ENCODE data around the gene GSDMA. TPM values are rescaled to one million over a fixed set of nuclear protein-coding genes. Genes with fewer than 3 reads are reported as not detected.

The GSDMA gene
- total RNA-seq, 2 donors from 2014 or later: 1.2 TPM; not detected in 1

DNA sequence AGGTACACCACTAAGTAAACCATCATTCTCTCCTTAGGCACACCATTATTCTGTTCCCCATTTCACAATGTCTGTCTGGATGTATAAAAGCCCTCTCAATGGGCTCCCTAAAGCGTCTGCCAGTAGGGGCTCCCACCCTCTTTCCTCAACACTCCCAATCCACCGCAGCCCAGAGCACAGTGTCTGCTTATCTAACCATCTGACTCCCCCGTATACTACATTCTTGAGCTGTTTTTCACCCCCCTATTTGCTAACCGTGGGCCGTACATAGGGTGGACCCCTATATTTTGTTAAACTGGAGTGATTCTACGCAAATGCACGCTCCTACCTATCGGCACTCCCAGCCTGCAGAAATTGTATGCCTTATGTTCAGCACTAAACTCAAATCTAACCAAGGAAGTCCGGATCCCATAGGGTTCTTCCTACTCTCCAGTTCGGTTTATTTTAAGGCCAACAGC is 17.1 kb downstream of the GSDMA start:
- intact Hi-C loops (cut with DNase I): loop anchor here (1.0 to 2.0 kb wide), 2 partner anchors 21 to 53 kb away; partner anchors contain the start of genes LRRC3C and ORMDL3
- H3K36me3 ChIP-seq: peaks cover 0 to 4% of the 10 kb centered on the region in 2 donors
- no peaks in the 10 kb centered on the region for H3K9me3 ChIP-seq
- WGBS: under 1% methylated on average over 10 of the region's 10 CpGs
- DNase-seq (ENCODE audit: low spot score): no peak
- H3K27ac ChIP-seq: peak overlapping the region; percentile 53 to 86
- H3K4me3 ChIP-seq: peak overlapping the region; percentile 22 to 85
- TF ChIP-seq, protein P1, sequence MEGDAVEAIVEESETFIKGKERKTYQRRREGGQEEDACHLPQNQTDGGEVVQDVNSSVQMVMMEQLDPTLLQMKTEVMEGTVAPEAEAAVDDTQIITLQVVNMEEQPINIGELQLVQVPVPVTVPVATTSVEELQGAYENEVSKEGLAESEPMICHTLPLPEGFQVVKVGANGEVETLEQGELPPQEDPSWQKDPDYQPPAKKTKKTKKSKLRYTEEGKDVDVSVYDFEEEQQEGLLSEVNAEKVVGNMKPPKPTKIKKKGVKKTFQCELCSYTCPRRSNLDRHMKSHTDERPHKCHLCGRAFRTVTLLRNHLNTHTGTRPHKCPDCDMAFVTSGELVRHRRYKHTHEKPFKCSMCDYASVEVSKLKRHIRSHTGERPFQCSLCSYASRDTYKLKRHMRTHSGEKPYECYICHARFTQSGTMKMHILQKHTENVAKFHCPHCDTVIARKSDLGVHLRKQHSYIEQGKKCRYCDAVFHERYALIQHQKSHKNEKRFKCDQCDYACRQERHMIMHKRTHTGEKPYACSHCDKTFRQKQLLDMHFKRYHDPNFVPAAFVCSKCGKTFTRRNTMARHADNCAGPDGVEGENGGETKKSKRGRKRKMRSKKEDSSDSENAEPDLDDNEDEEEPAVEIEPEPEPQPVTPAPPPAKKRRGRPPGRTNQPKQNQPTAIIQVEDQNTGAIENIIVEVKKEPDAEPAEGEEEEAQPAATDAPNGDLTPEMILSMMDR (IDR thresholded peaks at IDR 0.05): no peak
- no peak for TF ChIP-seq POLR2A (IDR thresholded peaks at IDR 0.05)
- no peaks in the 10 kb centered on the region for H3K27me3 ChIP-seq (replicated peaks; ENCODE audit: insufficient read depth)
- H3K4me1 ChIP-seq (replicated peaks): no peaks in the 10 kb centered on the region

DNA sequence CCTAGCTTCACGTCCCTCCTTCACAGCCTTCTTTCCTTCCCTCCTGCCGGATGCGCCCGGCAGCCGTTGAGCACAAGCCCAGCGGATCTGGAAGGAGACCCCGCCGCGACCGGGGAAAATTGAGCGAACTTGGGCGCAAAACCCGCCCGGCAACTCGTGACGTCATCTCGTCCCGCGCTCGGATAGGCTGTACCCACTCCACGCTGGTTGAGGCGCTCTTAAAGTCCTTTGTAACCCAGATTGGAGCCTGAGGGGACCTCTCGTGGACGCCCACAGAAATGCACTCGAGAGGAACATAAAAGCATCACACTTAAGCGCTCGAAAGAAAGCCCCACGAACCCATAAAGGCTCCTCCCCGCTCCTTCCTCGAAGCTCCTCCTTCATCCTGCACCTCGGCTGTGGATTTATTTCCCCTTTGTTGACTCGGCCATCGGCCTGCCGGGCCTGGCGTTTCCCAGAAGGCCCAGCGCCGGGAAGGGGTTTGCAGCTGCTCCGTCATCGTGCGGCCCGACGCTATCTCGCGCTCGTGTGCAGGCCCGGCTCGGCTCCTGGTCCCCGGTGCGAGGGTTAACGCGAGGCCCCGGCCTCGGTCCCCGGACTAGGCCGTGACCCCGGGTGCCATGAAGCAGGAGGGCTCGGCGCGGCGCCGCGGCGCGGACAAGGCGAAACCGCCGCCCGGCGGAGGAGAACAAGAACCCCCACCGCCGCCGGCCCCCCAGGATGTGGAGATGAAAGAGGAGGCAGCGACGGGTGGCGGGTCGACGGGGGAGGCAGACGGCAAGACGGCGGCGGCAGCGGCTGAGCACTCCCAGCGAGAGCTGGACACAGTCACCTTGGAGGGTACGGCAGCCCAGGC is 17.8 kb downstream of the GSDMA start, which contains the start of gene PSMD3:
Gene PSMD3 (plus strand): TSS at position 457 of the 856 bp plus-strand sequence. CDS start 164 bp downstream, at position 621.
- H3K4me3 ChIP-seq: peak within 1 kb of the TSS; percentile 85 to 88
- WGBS: 1% methylated on average over 71 of the region's 84 CpGs
- intact Hi-C loops (cut with DNase I): loop anchor here (1.0 to 2.0 kb wide), 2 partner anchors 21 to 54 kb away; partner anchors contain the start of genes LRRC3C and ORMDL3

DNA sequence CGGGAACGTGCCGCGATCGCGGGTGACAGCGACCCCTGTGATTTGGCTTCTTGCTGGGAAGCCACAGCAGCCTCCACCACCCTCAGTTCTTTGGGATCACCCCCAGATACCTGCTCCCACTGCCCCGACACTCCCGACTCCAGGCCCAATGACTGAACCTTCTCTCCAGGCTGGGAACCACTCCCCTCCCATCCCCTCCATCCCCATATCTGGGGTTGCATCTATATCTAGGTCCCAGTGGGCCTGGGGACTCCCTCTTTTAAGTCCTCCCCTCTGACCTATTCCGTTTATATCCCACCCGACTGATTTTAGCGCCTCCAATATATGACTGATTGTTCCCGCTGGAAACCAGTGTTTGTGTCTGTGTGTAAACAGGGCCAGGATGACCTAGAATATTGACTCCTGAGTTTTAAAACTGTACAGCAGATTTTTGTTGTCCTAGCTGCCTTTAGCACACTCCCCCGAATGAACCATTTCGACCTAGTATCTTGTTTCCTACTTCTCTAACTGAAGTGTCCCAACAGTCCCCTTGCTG is 18.5 kb downstream of the GSDMA start:
- Histone ChIP-seq H3K4me1 (replicated peaks) (no peaks in the 10 kb centered on the region), H3K27me3 (replicated peaks; ENCODE audit: insufficient read depth) (no peaks in the 10 kb centered on the region), H3K9me3 (no peaks in the 10 kb centered on the region), H3K36me3 (peaks cover 0 to 8% of the 10 kb centered on the region in 2 donors), H3K27ac (peak overlapping the region; percentile 82 to 86), H3K4me3 (peak overlapping the region; percentile 85 to 88)
- intact Hi-C loops (cut with DNase I): loop anchor here (2.0 kb wide), 1 partner anchor 54 kb away; the partner anchor contains the start of genes LRRC3C and ORMDL3
- no peak for DNase-seq (ENCODE audit: low spot score)
- WGBS: 0% methylated on average over 15 of the region's 15 CpGs
- TF ChIP-seq, protein P1 (IDR thresholded peaks at IDR 0.05): no peak
- no peak for TF ChIP-seq POLR2AphosphoS5 (IDR thresholded peaks at IDR 0.05)

More for the DNA sequence above, 17.8 kb downstream of the GSDMA start, which contains the start of gene PSMD3:
- TF ChIP-seq POLR2A (IDR thresholded peaks at IDR 0.05): peak; percentile 87
- TF ChIP-seq, protein P1 (IDR thresholded peaks at IDR 0.05): peak; percentile 33 to 99 (median 92)
- TF ChIP-seq POLR2AphosphoS5 (IDR thresholded peaks at IDR 0.05): peak; percentile 100
- Histone ChIP-seq H3K9me3 (no peaks in the 10 kb centered on the region), H3K27ac (peak within 1 kb of the TSS; percentile 82 to 86), H3K4me1 (replicated peaks) (no peaks in the 10 kb centered on the region), H3K27me3 (replicated peaks; ENCODE audit: insufficient read depth) (no peaks in the 10 kb centered on the region), H3K36me3 (peaks cover 0 to 6% of the 10 kb centered on the region in 2 donors)
- DNase-seq (ENCODE audit: low spot score): peak; percentile 100

DNA sequence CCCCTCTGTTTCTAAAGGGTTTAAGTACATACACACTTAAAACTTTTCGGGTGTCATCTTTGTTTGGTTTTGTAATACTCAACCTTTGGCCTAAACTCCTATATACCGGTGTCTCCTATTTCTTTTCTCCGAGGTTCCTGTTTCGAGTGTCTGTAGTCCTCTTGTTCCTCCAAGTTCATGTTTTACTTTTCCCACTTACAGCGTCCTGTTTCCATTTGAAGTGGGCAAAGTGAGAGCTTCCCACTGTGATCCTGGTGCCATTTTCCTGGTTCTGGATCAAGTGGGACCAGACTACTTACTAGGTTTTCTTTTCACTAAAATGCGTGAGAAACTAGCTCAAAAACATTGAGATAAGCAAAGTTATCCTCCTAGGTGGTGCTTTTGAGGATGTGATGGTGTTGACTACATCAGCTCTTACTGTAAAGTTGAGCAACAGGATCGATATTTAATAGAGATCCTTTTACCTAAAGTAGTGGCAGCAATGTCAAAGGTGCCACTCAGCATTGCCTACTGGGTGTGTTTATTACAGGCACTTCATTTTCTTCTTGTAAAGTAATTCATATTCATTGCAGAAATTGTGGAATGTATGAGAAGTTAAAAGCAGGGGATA is 19.1 kb downstream of the GSDMA start:
- no peaks in the 10 kb centered on the region for H3K4me1 ChIP-seq (replicated peaks)
- H3K9me3 ChIP-seq: no peaks in the 10 kb centered on the region
- 19% methylated on average over 7 of the region's 7 CpGs for WGBS
- H3K36me3 ChIP-seq: peaks cover 5 to 11% of the 10 kb centered on the region in 2 donors
- peak overlapping the region; percentile 85 to 88 for H3K4me3 ChIP-seq
- DNase-seq (ENCODE audit: low spot score): no peak
- H3K27me3 ChIP-seq (replicated peaks; ENCODE audit: insufficient read depth): no peaks in the 10 kb centered on the region
- TF ChIP-seq POLR2A (IDR thresholded peaks at IDR 0.05): no peak
- intact Hi-C loops (cut with DNase I): loop anchor here (2.0 kb wide), 1 partner anchor 55 kb away; the partner anchor contains the start of genes LRRC3C and ORMDL3
- H3K27ac ChIP-seq: peak overlapping the region in 1 of 2 donors; percentile 86
